SK-N-SH (cell line): ENCODE results near the gene DENND1A.

Source experiments
- EZH2phosphoT487 ChIP-seq: fragments of 200-600 bp; sonication (generic); IDR thresholded peaks from 2 replicates; pipeline ENCODE4 v1.6.1; 2017; ENCODE audit warnings: low read depth, mixed run types, mild to moderate bottlenecking, antibody characterized with exemption, moderate library complexity, borderline replicate concordance
- FOXJ3 ChIP-seq: sonication (generic); formaldehyde crosslinking; IDR thresholded peaks from 2 replicates; pipeline ENCODE4 v1.5.1; 2020; ENCODE audit warnings: mild to moderate bottlenecking, missing genetic modification reagents
- FOXM1 ChIP-seq: IDR thresholded peaks from 2 replicates; pipeline ENCODE4 v1.4.0; 2012; ENCODE audit warnings: low read depth, mild to moderate bottlenecking
- RAD21 ChIP-seq: IDR thresholded peaks from 2 replicates; pipeline ENCODE4 v1.6.1; 2012; ENCODE audit warnings: mild to moderate bottlenecking, low read length
- RCOR1 ChIP-seq: fragments of 150-350 bp; IDR thresholded peaks from 2 replicates; pipeline ENCODE4 v1.6.1; 2017; ENCODE audit warnings: antibody characterized with exemption, low read length
- RXRA ChIP-seq: IDR thresholded peaks from 2 replicates; pipeline ENCODE4 v1.4.0; 2012; ENCODE audit warnings: low read depth, mild to moderate bottlenecking, borderline replicate concordance
- TAF1 ChIP-seq: IDR thresholded peaks from 2 replicates; pipeline ENCODE4 v1.6.1; 2012; ENCODE audit warnings: low read depth, mild to moderate bottlenecking, low read length, moderate library complexity, borderline replicate concordance
- TCF12 ChIP-seq: IDR thresholded peaks from 2 replicates; pipeline ENCODE4 v1.4.0; 2012
- YY1 ChIP-seq: IDR thresholded peaks from 2 replicates; pipeline ENCODE4 v1.4.0; 2012; ENCODE audit warnings: low read depth, mild to moderate bottlenecking
- TF ChIP-seq, protein P1 (sequence below): fragments of 200-600 bp; sonication (generic); IDR thresholded peaks from 2 replicates; pipeline ENCODE4 v1.6.1; 2017; ENCODE audit warnings: antibody characterized with exemption, mild to moderate bottlenecking, moderate library complexity
- TF ChIP-seq, protein P2 (sequence below): IDR thresholded peaks from 2 replicates; pipeline ENCODE4 v1.4.0; 2012; ENCODE audit warnings: low read depth
- TF ChIP-seq, protein P3 (sequence below): IDR thresholded peaks from 2 replicates; pipeline ENCODE4 v1.6.1; 2012; ENCODE audit warnings: mild to moderate bottlenecking, low read depth, low read length, moderate library complexity
- TF ChIP-seq, protein P4 (sequence below): IDR thresholded peaks from 2 replicates; pipeline ENCODE4 v1.4.0; 2012; ENCODE audit warnings: low read depth, borderline replicate concordance

DNA sequence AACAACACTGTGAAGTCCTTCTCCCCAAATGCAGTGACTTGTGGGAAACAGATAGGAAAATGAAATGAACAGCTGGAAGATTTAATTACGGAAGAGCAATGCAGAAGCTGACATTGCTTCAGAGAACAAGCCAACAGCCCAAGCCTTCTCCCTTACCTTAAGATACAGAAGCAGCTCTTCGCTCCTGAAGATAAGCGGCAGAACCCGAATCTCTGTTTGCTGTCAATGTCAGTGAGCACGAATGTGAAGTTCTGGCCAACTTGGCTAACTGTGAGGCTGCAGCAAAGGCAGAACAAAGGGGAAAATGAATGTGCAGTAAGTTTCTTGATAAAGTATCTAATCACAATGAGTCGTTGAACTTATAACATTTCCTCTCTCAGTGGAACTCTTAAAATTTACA lies 172.4 kb downstream of the DENND1A start:
- TF ChIP-seq, protein P1, sequence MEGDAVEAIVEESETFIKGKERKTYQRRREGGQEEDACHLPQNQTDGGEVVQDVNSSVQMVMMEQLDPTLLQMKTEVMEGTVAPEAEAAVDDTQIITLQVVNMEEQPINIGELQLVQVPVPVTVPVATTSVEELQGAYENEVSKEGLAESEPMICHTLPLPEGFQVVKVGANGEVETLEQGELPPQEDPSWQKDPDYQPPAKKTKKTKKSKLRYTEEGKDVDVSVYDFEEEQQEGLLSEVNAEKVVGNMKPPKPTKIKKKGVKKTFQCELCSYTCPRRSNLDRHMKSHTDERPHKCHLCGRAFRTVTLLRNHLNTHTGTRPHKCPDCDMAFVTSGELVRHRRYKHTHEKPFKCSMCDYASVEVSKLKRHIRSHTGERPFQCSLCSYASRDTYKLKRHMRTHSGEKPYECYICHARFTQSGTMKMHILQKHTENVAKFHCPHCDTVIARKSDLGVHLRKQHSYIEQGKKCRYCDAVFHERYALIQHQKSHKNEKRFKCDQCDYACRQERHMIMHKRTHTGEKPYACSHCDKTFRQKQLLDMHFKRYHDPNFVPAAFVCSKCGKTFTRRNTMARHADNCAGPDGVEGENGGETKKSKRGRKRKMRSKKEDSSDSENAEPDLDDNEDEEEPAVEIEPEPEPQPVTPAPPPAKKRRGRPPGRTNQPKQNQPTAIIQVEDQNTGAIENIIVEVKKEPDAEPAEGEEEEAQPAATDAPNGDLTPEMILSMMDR: no peak
- TF ChIP-seq YY1: no peak
- TF ChIP-seq, protein P2, sequence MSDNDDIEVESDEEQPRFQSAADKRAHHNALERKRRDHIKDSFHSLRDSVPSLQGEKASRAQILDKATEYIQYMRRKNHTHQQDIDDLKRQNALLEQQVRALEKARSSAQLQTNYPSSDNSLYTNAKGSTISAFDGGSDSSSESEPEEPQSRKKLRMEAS: no peak
- TF ChIP-seq EZH2phosphoT487: no peak
- no peak for TF ChIP-seq FOXM1
- no peak for TF ChIP-seq FOXJ3 (CRISPR knock-in tag)
- TF ChIP-seq TAF1: no peak
- TF ChIP-seq, protein P3, sequence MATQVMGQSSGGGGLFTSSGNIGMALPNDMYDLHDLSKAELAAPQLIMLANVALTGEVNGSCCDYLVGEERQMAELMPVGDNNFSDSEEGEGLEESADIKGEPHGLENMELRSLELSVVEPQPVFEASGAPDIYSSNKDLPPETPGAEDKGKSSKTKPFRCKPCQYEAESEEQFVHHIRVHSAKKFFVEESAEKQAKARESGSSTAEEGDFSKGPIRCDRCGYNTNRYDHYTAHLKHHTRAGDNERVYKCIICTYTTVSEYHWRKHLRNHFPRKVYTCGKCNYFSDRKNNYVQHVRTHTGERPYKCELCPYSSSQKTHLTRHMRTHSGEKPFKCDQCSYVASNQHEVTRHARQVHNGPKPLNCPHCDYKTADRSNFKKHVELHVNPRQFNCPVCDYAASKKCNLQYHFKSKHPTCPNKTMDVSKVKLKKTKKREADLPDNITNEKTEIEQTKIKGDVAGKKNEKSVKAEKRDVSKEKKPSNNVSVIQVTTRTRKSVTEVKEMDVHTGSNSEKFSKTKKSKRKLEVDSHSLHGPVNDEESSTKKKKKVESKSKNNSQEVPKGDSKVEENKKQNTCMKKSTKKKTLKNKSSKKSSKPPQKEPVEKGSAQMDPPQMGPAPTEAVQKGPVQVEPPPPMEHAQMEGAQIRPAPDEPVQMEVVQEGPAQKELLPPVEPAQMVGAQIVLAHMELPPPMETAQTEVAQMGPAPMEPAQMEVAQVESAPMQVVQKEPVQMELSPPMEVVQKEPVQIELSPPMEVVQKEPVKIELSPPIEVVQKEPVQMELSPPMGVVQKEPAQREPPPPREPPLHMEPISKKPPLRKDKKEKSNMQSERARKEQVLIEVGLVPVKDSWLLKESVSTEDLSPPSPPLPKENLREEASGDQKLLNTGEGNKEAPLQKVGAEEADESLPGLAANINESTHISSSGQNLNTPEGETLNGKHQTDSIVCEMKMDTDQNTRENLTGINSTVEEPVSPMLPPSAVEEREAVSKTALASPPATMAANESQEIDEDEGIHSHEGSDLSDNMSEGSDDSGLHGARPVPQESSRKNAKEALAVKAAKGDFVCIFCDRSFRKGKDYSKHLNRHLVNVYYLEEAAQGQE: no peak
- TF ChIP-seq, protein P4, sequence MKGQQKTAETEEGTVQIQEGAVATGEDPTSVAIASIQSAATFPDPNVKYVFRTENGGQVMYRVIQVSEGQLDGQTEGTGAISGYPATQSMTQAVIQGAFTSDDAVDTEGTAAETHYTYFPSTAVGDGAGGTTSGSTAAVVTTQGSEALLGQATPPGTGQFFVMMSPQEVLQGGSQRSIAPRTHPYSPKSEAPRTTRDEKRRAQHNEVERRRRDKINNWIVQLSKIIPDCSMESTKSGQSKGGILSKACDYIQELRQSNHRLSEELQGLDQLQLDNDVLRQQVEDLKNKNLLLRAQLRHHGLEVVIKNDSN: no peak
- TF ChIP-seq RAD21: no peak
- TF ChIP-seq TCF12: no peak
- no peak for TF ChIP-seq RCOR1
- TF ChIP-seq RXRA: no peak
